Measurements from ENCODE around the gene AFF3.

The AFF3 gene

DNA sequence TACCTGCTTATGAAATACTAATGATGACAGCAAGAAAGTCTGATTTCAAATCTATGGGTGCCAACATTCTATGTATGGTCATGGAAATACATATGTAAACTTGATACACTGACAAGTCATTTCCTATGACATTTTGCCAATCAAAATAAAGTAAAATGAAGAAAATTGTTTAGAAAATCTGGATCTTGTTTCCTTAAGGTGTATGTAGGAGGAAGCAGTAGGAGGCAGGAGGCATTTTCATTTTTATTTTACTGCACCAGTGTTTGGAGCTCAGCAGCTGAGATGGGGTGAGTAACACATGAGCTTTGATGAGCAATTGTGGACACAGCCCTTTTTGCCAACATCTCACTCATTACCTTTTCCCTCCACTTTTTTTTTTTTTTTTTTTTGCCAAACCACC is 167.0 kb downstream of the AFF3 start:
- ATAC-seq: peak; percentile 54
- TF ChIP-seq RARB (CRISPR knock-in tag; IDR thresholded peaks at IDR 0.05): no peak
- TF ChIP-seq BACH2 (CRISPR knock-in tag; IDR thresholded peaks at IDR 0.05; ENCODE audit: borderline replicate concordance): no peak
- no peak for TF ChIP-seq ESRRG (CRISPR knock-in tag; IDR thresholded peaks at IDR 0.05)
- TF ChIP-seq ZNF8 (CRISPR knock-in tag; IDR thresholded peaks at IDR 0.05): no peak
- no peak for TF ChIP-seq ARNTL (CRISPR knock-in tag; IDR thresholded peaks at IDR 0.05; ENCODE audit: borderline replicate concordance, low read depth)

DNA sequence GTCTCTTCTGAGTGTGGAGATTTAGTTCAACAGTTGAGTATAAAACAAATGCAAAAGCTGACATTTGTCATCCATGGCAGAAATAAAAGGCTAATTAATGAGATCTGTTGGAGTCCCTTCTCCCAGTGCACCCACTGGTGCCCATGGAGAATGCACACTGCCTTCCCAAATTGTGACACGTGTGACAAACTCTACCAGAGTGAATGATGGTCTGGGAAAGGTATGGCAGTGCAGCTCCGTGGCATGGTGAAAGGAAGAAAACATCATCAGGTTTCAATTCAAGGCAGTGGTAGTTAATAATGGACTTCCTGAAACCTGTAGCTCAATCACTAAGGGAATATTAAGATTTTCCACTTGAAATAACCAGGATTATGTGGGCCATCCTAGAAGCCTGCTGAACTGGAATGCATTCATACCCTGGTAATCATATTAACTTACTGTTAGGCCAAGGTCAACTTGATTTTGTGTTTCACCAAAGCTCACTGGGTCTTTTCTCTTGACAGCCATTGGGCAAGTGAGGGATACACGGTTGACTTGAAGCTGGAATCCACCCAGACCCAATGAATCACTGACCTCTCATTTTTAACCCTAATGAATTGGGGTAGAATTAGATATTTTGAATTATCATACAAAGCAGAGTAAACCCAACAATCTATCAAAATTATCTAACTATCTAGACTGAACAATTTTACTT is 167.6 kb downstream of the AFF3 start:
- TF ChIP-seq TOX (CRISPR knock-in tag; IDR thresholded peaks at IDR 0.05; ENCODE audit: borderline replicate concordance) (no peak), ISL1 (CRISPR knock-in tag; IDR thresholded peaks at IDR 0.05) (peak; percentile 44; the same call in 1 of the 2 replicates)
- ATAC-seq: peak; percentile 55

DNA sequence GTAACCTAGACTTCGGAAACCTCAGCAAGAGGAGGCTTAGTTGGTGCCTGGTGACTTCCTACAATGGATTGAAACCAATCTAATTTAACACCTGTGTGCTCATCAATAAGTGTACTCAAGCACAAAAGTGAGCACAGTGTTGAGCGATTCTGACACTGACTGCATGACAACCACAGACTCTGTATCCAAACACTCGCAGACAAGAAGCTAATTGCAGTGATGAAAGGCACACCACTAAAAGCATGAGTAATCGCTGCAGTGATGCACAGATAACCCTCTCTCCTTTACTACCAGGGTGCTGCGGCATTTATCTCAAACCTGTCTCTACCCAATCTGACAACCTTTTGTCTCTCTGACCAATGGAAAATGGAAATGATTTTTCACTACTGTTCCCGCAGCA is 168.1 kb downstream of the AFF3 start:
- peak; percentile 88 for ATAC-seq
- TF ChIP-seq ZNF8 (CRISPR knock-in tag; IDR thresholded peaks at IDR 0.05): no peak
- no peak for TF ChIP-seq BACH2 (CRISPR knock-in tag; IDR thresholded peaks at IDR 0.05; ENCODE audit: borderline replicate concordance)
- peak; percentile 49 for TF ChIP-seq TCF4 (CRISPR knock-in tag; IDR thresholded peaks at IDR 0.05; ENCODE audit: borderline replicate concordance)
- TF ChIP-seq ZNF565 (CRISPR knock-in tag; conservative IDR thresholded peaks at IDR 0.05; ENCODE audit: low read depth): no peak
- TF ChIP-seq, protein P1, sequence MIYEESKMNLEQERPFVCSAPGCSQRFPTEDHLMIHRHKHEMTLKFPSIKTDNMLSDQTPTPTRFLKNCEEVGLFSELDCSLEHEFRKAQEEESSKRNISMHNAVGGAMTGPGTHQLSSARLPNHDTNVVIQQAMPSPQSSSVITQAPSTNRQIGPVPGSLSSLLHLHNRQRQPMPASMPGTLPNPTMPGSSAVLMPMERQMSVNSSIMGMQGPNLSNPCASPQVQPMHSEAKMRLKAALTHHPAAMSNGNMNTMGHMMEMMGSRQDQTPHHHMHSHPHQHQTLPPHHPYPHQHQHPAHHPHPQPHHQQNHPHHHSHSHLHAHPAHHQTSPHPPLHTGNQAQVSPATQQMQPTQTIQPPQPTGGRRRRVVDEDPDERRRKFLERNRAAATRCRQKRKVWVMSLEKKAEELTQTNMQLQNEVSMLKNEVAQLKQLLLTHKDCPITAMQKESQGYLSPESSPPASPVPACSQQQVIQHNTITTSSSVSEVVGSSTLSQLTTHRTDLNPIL (CRISPR knock-in tag; IDR thresholded peaks at IDR 0.05; ENCODE audit: low read depth): peak; percentile 66; the same call in 1 of the 2 replicates
- TF ChIP-seq, protein P2, sequence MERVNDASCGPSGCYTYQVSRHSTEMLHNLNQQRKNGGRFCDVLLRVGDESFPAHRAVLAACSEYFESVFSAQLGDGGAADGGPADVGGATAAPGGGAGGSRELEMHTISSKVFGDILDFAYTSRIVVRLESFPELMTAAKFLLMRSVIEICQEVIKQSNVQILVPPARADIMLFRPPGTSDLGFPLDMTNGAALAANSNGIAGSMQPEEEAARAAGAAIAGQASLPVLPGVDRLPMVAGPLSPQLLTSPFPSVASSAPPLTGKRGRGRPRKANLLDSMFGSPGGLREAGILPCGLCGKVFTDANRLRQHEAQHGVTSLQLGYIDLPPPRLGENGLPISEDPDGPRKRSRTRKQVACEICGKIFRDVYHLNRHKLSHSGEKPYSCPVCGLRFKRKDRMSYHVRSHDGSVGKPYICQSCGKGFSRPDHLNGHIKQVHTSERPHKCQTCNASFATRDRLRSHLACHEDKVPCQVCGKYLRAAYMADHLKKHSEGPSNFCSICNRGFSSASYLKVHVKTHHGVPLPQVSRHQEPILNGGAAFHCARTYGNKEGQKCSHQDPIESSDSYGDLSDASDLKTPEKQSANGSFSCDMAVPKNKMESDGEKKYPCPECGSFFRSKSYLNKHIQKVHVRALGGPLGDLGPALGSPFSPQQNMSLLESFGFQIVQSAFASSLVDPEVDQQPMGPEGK (CRISPR knock-in tag; IDR thresholded peaks at IDR 0.05; ENCODE audit: borderline replicate concordance): no peak
- TF ChIP-seq ISL1 (CRISPR knock-in tag; IDR thresholded peaks at IDR 0.05): peak; percentile 96
- no peak for TF ChIP-seq CSDC2 (CRISPR knock-in tag; IDR thresholded peaks at IDR 0.05)
- no peak for TF ChIP-seq ARNTL (CRISPR knock-in tag; IDR thresholded peaks at IDR 0.05; ENCODE audit: borderline replicate concordance, low read depth)
- TF ChIP-seq GLIS3 (CRISPR knock-in tag; IDR thresholded peaks at IDR 0.05): no peak; the same call in 1 of the 2 replicates
- TF ChIP-seq, protein P3, sequence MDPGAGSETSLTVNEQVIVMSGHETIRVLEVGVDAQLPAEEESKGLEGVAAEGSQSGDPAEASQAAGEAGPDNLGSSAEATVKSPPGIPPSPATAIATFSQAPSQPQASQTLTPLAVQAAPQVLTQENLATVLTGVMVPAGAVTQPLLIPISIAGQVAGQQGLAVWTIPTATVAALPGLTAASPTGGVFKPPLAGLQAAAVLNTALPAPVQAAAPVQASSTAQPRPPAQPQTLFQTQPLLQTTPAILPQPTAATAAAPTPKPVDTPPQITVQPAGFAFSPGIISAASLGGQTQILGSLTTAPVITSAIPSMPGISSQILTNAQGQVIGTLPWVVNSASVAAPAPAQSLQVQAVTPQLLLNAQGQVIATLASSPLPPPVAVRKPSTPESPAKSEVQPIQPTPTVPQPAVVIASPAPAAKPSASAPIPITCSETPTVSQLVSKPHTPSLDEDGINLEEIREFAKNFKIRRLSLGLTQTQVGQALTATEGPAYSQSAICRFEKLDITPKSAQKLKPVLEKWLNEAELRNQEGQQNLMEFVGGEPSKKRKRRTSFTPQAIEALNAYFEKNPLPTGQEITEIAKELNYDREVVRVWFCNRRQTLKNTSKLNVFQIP (CRISPR knock-in tag; IDR thresholded peaks at IDR 0.05; ENCODE audit: borderline replicate concordance, low read depth): no peak
- TF ChIP-seq OSR1 (CRISPR knock-in tag; IDR thresholded peaks at IDR 0.05): no peak
- TF ChIP-seq ZNF70 (CRISPR knock-in tag; IDR thresholded peaks at IDR 0.05): no peak
- TF ChIP-seq RARB (CRISPR knock-in tag; IDR thresholded peaks at IDR 0.05): no peak
- TF ChIP-seq ZFP3 (CRISPR knock-in tag; IDR thresholded peaks at IDR 0.05): 0 out of 2 replicates have a peak, but pooled peaks have one; percentile 13
- TF ChIP-seq, protein P4, sequence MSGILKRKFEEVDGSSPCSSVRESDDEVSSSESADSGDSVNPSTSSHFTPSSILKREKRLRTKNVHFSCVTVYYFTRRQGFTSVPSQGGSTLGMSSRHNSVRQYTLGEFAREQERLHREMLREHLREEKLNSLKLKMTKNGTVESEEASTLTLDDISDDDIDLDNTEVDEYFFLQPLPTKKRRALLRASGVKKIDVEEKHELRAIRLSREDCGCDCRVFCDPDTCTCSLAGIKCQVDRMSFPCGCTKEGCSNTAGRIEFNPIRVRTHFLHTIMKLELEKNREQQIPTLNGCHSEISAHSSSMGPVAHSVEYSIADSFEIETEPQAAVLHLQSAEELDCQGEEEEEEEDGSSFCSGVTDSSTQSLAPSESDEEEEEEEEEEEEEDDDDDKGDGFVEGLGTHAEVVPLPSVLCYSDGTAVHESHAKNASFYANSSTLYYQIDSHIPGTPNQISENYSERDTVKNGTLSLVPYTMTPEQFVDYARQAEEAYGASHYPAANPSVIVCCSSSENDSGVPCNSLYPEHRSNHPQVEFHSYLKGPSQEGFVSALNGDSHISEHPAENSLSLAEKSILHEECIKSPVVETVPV (CRISPR knock-in tag; IDR thresholded peaks at IDR 0.05): no peak
- TF ChIP-seq, protein P5, sequence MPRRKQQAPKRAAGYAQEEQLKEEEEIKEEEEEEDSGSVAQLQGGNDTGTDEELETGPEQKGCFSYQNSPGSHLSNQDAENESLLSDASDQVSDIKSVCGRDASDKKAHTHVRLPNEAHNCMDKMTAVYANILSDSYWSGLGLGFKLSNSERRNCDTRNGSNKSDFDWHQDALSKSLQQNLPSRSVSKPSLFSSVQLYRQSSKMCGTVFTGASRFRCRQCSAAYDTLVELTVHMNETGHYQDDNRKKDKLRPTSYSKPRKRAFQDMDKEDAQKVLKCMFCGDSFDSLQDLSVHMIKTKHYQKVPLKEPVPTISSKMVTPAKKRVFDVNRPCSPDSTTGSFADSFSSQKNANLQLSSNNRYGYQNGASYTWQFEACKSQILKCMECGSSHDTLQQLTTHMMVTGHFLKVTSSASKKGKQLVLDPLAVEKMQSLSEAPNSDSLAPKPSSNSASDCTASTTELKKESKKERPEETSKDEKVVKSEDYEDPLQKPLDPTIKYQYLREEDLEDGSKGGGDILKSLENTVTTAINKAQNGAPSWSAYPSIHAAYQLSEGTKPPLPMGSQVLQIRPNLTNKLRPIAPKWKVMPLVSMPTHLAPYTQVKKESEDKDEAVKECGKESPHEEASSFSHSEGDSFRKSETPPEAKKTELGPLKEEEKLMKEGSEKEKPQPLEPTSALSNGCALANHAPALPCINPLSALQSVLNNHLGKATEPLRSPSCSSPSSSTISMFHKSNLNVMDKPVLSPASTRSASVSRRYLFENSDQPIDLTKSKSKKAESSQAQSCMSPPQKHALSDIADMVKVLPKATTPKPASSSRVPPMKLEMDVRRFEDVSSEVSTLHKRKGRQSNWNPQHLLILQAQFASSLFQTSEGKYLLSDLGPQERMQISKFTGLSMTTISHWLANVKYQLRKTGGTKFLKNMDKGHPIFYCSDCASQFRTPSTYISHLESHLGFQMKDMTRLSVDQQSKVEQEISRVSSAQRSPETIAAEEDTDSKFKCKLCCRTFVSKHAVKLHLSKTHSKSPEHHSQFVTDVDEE (CRISPR knock-in tag; IDR thresholded peaks at IDR 0.05): peak; percentile 55; the same call in 1 of the 2 replicates
- peak; percentile 34; the same call in 1 of the 2 replicates for TF ChIP-seq ZC3H10 (CRISPR knock-in tag; IDR thresholded peaks at IDR 0.05)
- peak; percentile 32; the same call in 1 of the 2 replicates for TF ChIP-seq TOX (CRISPR knock-in tag; IDR thresholded peaks at IDR 0.05; ENCODE audit: borderline replicate concordance)

Data from SK-N-SH treated with all-trans-retinoic acid at 6 μM for 48 hours (cell line).